Endothelial cell (in vitro differentiated cells): Measurements from ENCODE around the gene JAK1. TPM values are rescaled to one million over a fixed set of nuclear protein-coding genes. Genes with fewer than 3 reads are reported as not detected.

Experiments
- DNase-seq: peaks from one replicate; pipeline ENCODE4 v3.0.0; 2021; ENCODE audit warnings: low spot score
- H3K27ac Mint-ChIP-seq: one replicate; pipeline ENCODE4 v1.8.0; 2021; ENCODE audit warnings: mixed read lengths, inconsistent platforms; ENCODE audit not compliant: unreplicated experiment
- H3K27me3 Mint-ChIP-seq: one replicate; pipeline ENCODE4 v1.8.0; 2021; ENCODE audit warnings: mild to moderate bottlenecking, moderate library complexity, mixed read lengths, inconsistent platforms; ENCODE audit not compliant: unreplicated experiment
- H3K36me3 Mint-ChIP-seq: one replicate; pipeline ENCODE4 v1.8.0; 2021; ENCODE audit warnings: mild to moderate bottlenecking, low read depth, mixed read lengths, inconsistent platforms; ENCODE audit not compliant: unreplicated experiment
- H3K4me1 Mint-ChIP-seq: one replicate; pipeline ENCODE4 v1.8.0; 2021; ENCODE audit warnings: mild to moderate bottlenecking, mixed read lengths, inconsistent platforms; ENCODE audit not compliant: unreplicated experiment
- H3K4me3 Mint-ChIP-seq: one replicate; pipeline ENCODE4 v1.8.0; 2021; ENCODE audit warnings: mild to moderate bottlenecking, mixed read lengths, inconsistent platforms; ENCODE audit not compliant: unreplicated experiment
- H3K9me3 Mint-ChIP-seq: one replicate; pipeline ENCODE4 v1.8.0; 2021; ENCODE audit warnings: mixed read lengths, inconsistent platforms; ENCODE audit not compliant: unreplicated experiment
- CTCF ChIP-seq: fragments of 200-600 bp; sonication (generic); IDR thresholded peaks from one replicate; pipeline ENCODE4 v1.5.0; 2021; ENCODE audit warnings: antibody characterized with exemption; ENCODE audit not compliant: unreplicated experiment
- total RNA-seq: library from RNA; stranded (reverse); fragmentation: NEBNext Ultra II Directional; extraction: Animal tissue kit (Norgen Biotek cat#: 25700); gene quantifications from one replicate; pipeline ENCODE4 v1.2.1, GENCODE V29; 2021; ENCODE audit not compliant: unreplicated experiment

Gene JAK1
- total RNA-seq, 1 donor from 2014 or later = 202 TPM

GRCh38 chr1:64980745-64981600 is 14.6 kb upstream of the JAK1 start:
- Mint-ChIP-seq H3K9me3 (no peaks in the 10 kb centered on the region), H3K4me3 (no peak overlapping the region), H3K36me3 (no peaks in the 10 kb centered on the region), H3K27ac (no peak overlapping the region), H3K4me1 (peaks cover 9% of the 10 kb centered on the region), H3K27me3 (peaks cover 2% of the 10 kb centered on the region)
- DNase-seq = no peak
- no peak for TF ChIP-seq CTCF

- Mint-ChIP-seq H3K9me3 (no peaks in the 10 kb centered on the region), H3K27me3 (peaks cover 2% of the 10 kb centered on the region), H3K4me1 (peaks cover 9% of the 10 kb centered on the region), H3K36me3 (no peaks in the 10 kb centered on the region), H3K27ac (no peak overlapping the region), H3K4me3 (no peak overlapping the region)
- no peak for DNase-seq
- TF ChIP-seq CTCF = no peak
Measured at GRCh38 chr1:64979358-64979757, 13.0 kb upstream of the JAK1 start.

GRCh38 chr1:64976361-64976760 is 10.0 kb upstream of the JAK1 start:
- peaks cover 2% of the 10 kb centered on the region for H3K27me3 Mint-ChIP-seq
- no peak overlapping the region for H3K4me3 Mint-ChIP-seq
- H3K27ac Mint-ChIP-seq = no peak overlapping the region
- H3K4me1 Mint-ChIP-seq = peaks cover 6% of the 10 kb centered on the region
- no peak for DNase-seq
- no peak for TF ChIP-seq CTCF
- H3K36me3 Mint-ChIP-seq = no peaks in the 10 kb centered on the region
- H3K9me3 Mint-ChIP-seq = no peaks in the 10 kb centered on the region

GRCh38 chr1:64975740-64976139 is 9.4 kb upstream of the JAK1 start:
- Mint-ChIP-seq H3K36me3 (no peaks in the 10 kb centered on the region), H3K4me3 (no peak overlapping the region), H3K4me1 (peaks cover 3% of the 10 kb centered on the region), H3K27ac (no peak overlapping the region), H3K9me3 (no peaks in the 10 kb centered on the region), H3K27me3 (peaks cover 2% of the 10 kb centered on the region)
- TF ChIP-seq CTCF = no peak
- DNase-seq = no peak

GRCh38 chr1:64975127-64975526 is 8.8 kb upstream of the JAK1 start:
- Mint-ChIP-seq H3K36me3 (no peaks in the 10 kb centered on the region), H3K9me3 (no peaks in the 10 kb centered on the region), H3K27me3 (peaks cover 2% of the 10 kb centered on the region), H3K4me3 (no peak overlapping the region), H3K27ac (no peak overlapping the region), H3K4me1 (peaks cover 3% of the 10 kb centered on the region)
- TF ChIP-seq CTCF = no peak
- no peak for DNase-seq
